Liver (tissue), 9 donors: ENCODE data around the gene TGM3. TPM values are rescaled to one million over a fixed set of nuclear protein-coding genes. Genes with fewer than 3 reads are reported as not detected.

Experiments used
- DNase-seq: peaks from one replicate; pipeline ENCODE4 v3.0.0-alpha.2; 2017; ENCODE audit warnings: low spot score
- H3K27ac ChIP-seq, 2 donors: one replicate each; pipeline ENCODE4 v1.7.0; 2013; ENCODE audit warnings: inconsistent platforms in 2 of 2, low read length in 2 of 2, control low read depth in 1 of 2, low read depth in 1 of 2, mild to moderate bottlenecking in 1 of 2
- H3K27me3 ChIP-seq, 4 donors: one replicate each; pipeline versions ENCODE4 v1.6.1 to v1.7.0; 2013; ENCODE audit warnings: low read length in 3 of 4, inconsistent platforms in 1 of 4, mild to moderate bottlenecking in 1 of 4, moderate library complexity in 1 of 4; ENCODE audit not compliant: control insufficient read depth in 4 of 4, insufficient read depth in 4 of 4
- H3K36me3 ChIP-seq, 4 donors: one replicate each; pipeline versions ENCODE4 v1.6.1 to v1.7.0; 2013; ENCODE audit warnings: low read length in 3 of 4, mild to moderate bottlenecking in 3 of 4, low read depth in 1 of 4, moderate library complexity in 1 of 4; ENCODE audit not compliant: control insufficient read depth in 4 of 4, insufficient read depth in 3 of 4
- H3K4me1 ChIP-seq, 4 donors: one replicate each; pipeline versions ENCODE4 v1.6.1 to v1.7.0; 2013; ENCODE audit warnings: low read length in 3 of 4, mild to moderate bottlenecking in 3 of 4, moderate library complexity in 1 of 4; ENCODE audit not compliant: control insufficient read depth in 4 of 4, insufficient read depth in 4 of 4
- H3K4me3 ChIP-seq, 3 donors: one replicate each; pipeline versions ENCODE4 v1.6.1 to v1.7.0; 2013; ENCODE audit warnings: low read length in 3 of 3, control low read depth in 1 of 3, low read depth in 1 of 3, mild to moderate bottlenecking in 1 of 3
- H3K9ac ChIP-seq, 2 donors: one replicate each; pipeline ENCODE4 v1.7.0; 2013; ENCODE audit warnings: low read length in 2 of 2, mild to moderate bottlenecking in 2 of 2, moderate library complexity in 2 of 2, control low read depth in 1 of 2, low read depth in 1 of 2
- H3K9me3 ChIP-seq, 4 donors: one replicate each; pipeline versions ENCODE4 v1.6.1 to v1.7.0; 2013; ENCODE audit warnings: low read length in 3 of 4; ENCODE audit not compliant: control insufficient read depth in 4 of 4
- EGR1 ChIP-seq, 2 donors: IDR thresholded peaks; 2 replicates each; pipeline ENCODE4 v1.6.1; 2016 to 2018; ENCODE audit warnings: antibody characterized with exemption in 2 of 2, low read depth in 2 of 2
- FOXA1 ChIP-seq: IDR thresholded peaks from 2 replicates; pipeline ENCODE4 v1.6.1; 2016; ENCODE audit warnings: antibody characterized with exemption
- GABPA ChIP-seq, 2 donors: IDR thresholded peaks in 1 of 2; conservative IDR thresholded peaks in 1 of 2; 2 replicates each; pipeline ENCODE4 v1.6.1; 2016; ENCODE audit warnings: antibody characterized with exemption in 2 of 2, mild to moderate bottlenecking in 1 of 2, moderate library complexity in 1 of 2
- HNF4A ChIP-seq, 2 donors: conservative IDR thresholded peaks; 2 replicates each; pipeline ENCODE4 v1.6.1; 2016; ENCODE audit warnings: antibody characterized with exemption in 2 of 2, mild to moderate bottlenecking in 2 of 2
- JUND ChIP-seq, 2 donors: IDR thresholded peaks; 2 replicates each; pipeline ENCODE4 v1.6.1; 2016; ENCODE audit warnings: antibody characterized with exemption in 2 of 2
- NR2F2 ChIP-seq: IDR thresholded peaks from 2 replicates; pipeline ENCODE4 v1.6.1; 2016; ENCODE audit warnings: antibody characterized with exemption
- TAF1 ChIP-seq: conservative IDR thresholded peaks from 2 replicates; pipeline ENCODE4 v1.6.1; 2016; ENCODE audit warnings: antibody characterized with exemption, mild to moderate bottlenecking
- YY1 ChIP-seq: IDR thresholded peaks from 2 replicates; pipeline ENCODE4 v1.6.1; 2016; ENCODE audit warnings: antibody characterized with exemption, mild to moderate bottlenecking
- WGBS: extraction: QIAGEN DNeasy Blood & Tissue Kit; methylation state at CpG from one replicate; pipeline ENCODE4 v1.1.7; 2013; 5-methylcytosine and 5-hydroxymethylcytosine counted together
- polyA plus RNA-seq, 2 donors: library from polyadenylated mRNA; stranded (reverse) in 1 of 2; unstranded in 1 of 2; fragments of 200-250 nt in 1 of 2; fragments of >200 nt in 1 of 2; fragmentation: Nextera tagmentation in 1 of 2; extraction: Ambion mirVana in 1 of 2; gene quantifications; one replicate each; pipeline versions ENCODE4 v1.2.1 to v1.2.3, GENCODE V29; 2013 to 2015
- total RNA-seq, 2 donors: library from RNA; depleted of rRNA; stranded (reverse); fragments of >200 nt; gene quantifications; one replicate each; pipeline ENCODE4 v1.2.3, GENCODE V29; 2014
- TF ChIP-seq, protein P1 (sequence below): IDR thresholded peaks from 2 replicates; pipeline ENCODE4 v1.6.1; 2016; ENCODE audit warnings: antibody characterized with exemption
- TF ChIP-seq, protein P2 (sequence below): IDR thresholded peaks from 2 replicates; pipeline ENCODE4 v1.6.1; 2016; ENCODE audit warnings: antibody characterized with exemption
- TF ChIP-seq, protein P3 (sequence below): IDR thresholded peaks from 2 replicates; pipeline ENCODE4 v1.6.1; 2016; ENCODE audit warnings: antibody characterized with exemption, mild to moderate bottlenecking
- TF ChIP-seq, protein P4 (sequence below): IDR thresholded peaks from 2 replicates; pipeline ENCODE4 v1.6.1; 2016; ENCODE audit warnings: antibody characterized with exemption
- donor health status: healthy.
- donor health status: healthy.
- donor health status: healthy.
- donor health status: healthy.
- donor health status: healthy.

TGM3 gene
- total and polyA plus RNA-seq, 4 donors: 0.05 to 0.28 (median 0.08) TPM; not detected in 1

DNA sequence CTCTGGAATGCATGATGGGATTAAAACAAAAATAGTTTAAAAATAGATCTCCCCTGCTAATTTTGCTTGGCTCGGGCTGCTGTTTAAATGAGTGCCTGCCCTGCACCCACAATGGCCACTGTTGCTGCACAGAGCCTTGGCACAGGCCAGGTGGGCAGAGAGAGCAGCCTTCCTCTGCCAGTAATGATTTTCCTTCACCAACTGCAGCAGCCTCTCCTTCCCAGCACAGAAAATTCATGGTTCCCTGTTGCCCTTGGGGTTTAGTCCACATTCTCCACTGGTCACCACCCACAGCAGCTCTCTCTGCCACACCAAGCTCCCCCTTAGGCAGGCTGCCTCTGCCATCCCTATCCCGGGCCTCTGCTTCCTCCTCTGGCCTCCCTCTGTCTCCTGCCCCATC is 30.2 kb downstream of the TGM3 start:
- TF ChIP-seq NR2F2: no peak
- TF ChIP-seq TAF1: no peak
- no peak for TF ChIP-seq JUND (IDR thresholded peaks at IDR 0.05)
- TF ChIP-seq, protein P1, sequence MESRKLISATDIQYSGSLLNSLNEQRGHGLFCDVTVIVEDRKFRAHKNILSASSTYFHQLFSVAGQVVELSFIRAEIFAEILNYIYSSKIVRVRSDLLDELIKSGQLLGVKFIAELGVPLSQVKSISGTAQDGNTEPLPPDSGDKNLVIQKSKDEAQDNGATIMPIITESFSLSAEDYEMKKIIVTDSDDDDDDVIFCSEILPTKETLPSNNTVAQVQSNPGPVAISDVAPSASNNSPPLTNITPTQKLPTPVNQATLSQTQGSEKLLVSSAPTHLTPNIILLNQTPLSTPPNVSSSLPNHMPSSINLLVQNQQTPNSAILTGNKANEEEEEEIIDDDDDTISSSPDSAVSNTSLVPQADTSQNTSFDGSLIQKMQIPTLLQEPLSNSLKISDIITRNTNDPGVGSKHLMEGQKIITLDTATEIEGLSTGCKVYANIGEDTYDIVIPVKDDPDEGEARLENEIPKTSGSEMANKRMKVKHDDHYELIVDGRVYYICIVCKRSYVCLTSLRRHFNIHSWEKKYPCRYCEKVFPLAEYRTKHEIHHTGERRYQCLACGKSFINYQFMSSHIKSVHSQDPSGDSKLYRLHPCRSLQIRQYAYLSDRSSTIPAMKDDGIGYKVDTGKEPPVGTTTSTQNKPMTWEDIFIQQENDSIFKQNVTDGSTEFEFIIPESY: no peak
- no peak for TF ChIP-seq YY1
- Histone ChIP-seq H3K36me3 (peaks cover 0 to 1% (median 0%) of the 10 kb centered on the region in 4 donors), H3K4me3 (no peak overlapping the region), H3K27me3 (no peaks in the 10 kb centered on the region), H3K4me1 (peaks cover 11 to 28% (median 17%) of the 10 kb centered on the region in 4 donors), H3K9ac (no peak overlapping the region), H3K9me3 (no peaks in the 10 kb centered on the region), H3K27ac (no peak overlapping the region)
- 84% methylated on average over 2 of the region's 2 CpGs for WGBS
- no peak for DNase-seq

DNA sequence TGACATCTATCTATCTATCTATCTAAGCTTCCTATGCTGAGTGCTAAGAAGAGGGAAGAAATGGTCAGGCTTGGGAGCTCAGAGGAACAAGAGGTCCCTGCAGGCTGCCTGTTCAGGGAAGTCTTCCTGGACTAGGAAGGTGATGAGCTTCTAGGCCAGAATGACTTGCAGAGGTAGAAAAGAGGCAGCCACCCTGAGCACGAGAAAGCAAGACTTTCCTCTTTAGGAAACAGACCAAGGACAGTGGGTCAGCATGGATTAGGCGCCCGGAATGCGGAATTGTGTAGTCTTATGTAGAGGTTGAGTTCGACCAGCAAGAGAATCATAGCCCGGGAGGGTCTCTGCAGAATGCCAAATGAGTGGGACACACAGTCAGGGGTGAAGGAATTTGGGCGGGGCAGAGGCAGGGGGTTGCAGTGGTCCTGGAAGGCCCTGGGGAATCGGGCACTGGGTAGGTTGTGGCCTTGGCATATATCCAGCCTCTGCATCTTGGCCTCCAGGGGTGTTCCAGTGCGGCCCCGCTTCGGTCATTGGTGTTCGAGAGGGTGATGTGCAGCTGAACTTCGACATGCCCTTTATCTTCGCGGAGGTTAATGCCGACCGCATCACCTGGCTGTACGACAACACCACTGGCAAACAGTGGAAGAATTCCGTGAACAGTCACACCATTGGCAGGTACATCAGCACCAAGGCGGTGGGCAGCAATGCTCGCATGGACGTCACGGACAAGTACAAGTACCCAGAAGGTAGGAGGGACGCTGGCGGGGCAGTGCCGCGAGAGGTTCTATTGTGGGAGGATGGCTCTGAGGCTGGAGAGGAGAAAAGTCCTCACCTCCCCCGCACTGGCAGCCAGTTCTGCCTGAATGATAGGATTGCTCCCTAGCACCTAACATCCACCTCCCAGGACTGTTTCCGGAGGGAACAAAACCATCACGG is 32.1 kb downstream of the TGM3 start:
- H3K9me3 ChIP-seq: no peaks in the 10 kb centered on the region
- DNase-seq: no peak
- 96% methylated on average over 30 of the region's 30 CpGs for WGBS
- peaks cover 4 to 19% (median 8%) of the 10 kb centered on the region in 4 donors for H3K4me1 ChIP-seq
- no peak overlapping the region for H3K4me3 ChIP-seq
- no peaks in the 10 kb centered on the region for H3K27me3 ChIP-seq
- TF ChIP-seq HNF4A (conservative IDR thresholded peaks at IDR 0.05): no peak
- TF ChIP-seq, protein P2, sequence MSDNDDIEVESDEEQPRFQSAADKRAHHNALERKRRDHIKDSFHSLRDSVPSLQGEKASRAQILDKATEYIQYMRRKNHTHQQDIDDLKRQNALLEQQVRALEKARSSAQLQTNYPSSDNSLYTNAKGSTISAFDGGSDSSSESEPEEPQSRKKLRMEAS: no peak
- no peak for TF ChIP-seq FOXA1
- TF ChIP-seq, protein P3, sequence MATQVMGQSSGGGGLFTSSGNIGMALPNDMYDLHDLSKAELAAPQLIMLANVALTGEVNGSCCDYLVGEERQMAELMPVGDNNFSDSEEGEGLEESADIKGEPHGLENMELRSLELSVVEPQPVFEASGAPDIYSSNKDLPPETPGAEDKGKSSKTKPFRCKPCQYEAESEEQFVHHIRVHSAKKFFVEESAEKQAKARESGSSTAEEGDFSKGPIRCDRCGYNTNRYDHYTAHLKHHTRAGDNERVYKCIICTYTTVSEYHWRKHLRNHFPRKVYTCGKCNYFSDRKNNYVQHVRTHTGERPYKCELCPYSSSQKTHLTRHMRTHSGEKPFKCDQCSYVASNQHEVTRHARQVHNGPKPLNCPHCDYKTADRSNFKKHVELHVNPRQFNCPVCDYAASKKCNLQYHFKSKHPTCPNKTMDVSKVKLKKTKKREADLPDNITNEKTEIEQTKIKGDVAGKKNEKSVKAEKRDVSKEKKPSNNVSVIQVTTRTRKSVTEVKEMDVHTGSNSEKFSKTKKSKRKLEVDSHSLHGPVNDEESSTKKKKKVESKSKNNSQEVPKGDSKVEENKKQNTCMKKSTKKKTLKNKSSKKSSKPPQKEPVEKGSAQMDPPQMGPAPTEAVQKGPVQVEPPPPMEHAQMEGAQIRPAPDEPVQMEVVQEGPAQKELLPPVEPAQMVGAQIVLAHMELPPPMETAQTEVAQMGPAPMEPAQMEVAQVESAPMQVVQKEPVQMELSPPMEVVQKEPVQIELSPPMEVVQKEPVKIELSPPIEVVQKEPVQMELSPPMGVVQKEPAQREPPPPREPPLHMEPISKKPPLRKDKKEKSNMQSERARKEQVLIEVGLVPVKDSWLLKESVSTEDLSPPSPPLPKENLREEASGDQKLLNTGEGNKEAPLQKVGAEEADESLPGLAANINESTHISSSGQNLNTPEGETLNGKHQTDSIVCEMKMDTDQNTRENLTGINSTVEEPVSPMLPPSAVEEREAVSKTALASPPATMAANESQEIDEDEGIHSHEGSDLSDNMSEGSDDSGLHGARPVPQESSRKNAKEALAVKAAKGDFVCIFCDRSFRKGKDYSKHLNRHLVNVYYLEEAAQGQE: no peak
- TF ChIP-seq YY1: no peak
- TF ChIP-seq EGR1 (IDR thresholded peaks at IDR 0.05; ENCODE audit: low read depth in 2 of 2): no peak
- TF ChIP-seq NR2F2: no peak
- no peak for TF ChIP-seq GABPA (IDR thresholded peaks at IDR 0.05 in 1 of 2, conservative IDR thresholded peaks at IDR 0.05 in 1 of 2)
- TF ChIP-seq, protein P4, sequence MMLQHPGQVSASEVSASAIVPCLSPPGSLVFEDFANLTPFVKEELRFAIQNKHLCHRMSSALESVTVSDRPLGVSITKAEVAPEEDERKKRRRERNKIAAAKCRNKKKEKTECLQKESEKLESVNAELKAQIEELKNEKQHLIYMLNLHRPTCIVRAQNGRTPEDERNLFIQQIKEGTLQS: no peak
- TF ChIP-seq TAF1: no peak
- TF ChIP-seq, protein P1: no peak
- no peak overlapping the region for H3K27ac ChIP-seq
- no peak overlapping the region for H3K9ac ChIP-seq
- H3K36me3 ChIP-seq: peaks cover 0 to 1% (median 0%) of the 10 kb centered on the region in 4 donors
